ENCODE measurements around the gene ARID1A.

GRCh38 chr1:26771643-26772321 lies 76.0 kb downstream of the ARID1A start:
- TF ChIP-seq, protein P1, sequence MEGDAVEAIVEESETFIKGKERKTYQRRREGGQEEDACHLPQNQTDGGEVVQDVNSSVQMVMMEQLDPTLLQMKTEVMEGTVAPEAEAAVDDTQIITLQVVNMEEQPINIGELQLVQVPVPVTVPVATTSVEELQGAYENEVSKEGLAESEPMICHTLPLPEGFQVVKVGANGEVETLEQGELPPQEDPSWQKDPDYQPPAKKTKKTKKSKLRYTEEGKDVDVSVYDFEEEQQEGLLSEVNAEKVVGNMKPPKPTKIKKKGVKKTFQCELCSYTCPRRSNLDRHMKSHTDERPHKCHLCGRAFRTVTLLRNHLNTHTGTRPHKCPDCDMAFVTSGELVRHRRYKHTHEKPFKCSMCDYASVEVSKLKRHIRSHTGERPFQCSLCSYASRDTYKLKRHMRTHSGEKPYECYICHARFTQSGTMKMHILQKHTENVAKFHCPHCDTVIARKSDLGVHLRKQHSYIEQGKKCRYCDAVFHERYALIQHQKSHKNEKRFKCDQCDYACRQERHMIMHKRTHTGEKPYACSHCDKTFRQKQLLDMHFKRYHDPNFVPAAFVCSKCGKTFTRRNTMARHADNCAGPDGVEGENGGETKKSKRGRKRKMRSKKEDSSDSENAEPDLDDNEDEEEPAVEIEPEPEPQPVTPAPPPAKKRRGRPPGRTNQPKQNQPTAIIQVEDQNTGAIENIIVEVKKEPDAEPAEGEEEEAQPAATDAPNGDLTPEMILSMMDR (conservative IDR thresholded peaks at IDR 0.05), result no peak
- no peak for TF ChIP-seq ZFX (IDR thresholded peaks at IDR 0.05)

Measured in C4-2B (cell line).